H7 (cell line): Measurements from ENCODE around the gene PKP1. TPM values are rescaled to one million over a fixed set of nuclear protein-coding genes. Genes with fewer than 3 reads are reported as not detected.
A peak's percentile ranks its signal among the peaks of the same experiment; 100 is the strongest.
"Not testable (repeated sequence)": the region's sequence is repeated elsewhere in the genome, so short reads cannot be mapped to it uniquely, and the experiment has no call there.

Source experiments
- DNase-seq: peaks from one replicate; pipeline ENCODE4 v3.0.0; 2012
- H3K27me3 ChIP-seq: 2 replicates; pipeline ENCODE4 v1.6.0; 2011; ENCODE audit warnings: mild to moderate bottlenecking, low read length; ENCODE audit not compliant: control insufficient read depth, insufficient read depth
- H3K36me3 ChIP-seq: replicated peaks from 2 replicates; pipeline ENCODE4 v1.5.1; 2011; ENCODE audit warnings: low read length; ENCODE audit not compliant: control insufficient read depth, insufficient read depth
- H3K4me3 ChIP-seq: 2 replicates; pipeline ENCODE4 v1.5.1; 2011; ENCODE audit warnings: low read depth, mild to moderate bottlenecking, control low read depth, low read length, moderate library complexity; ENCODE audit not compliant: insufficient read depth
- total RNA-seq: library from RNA; depleted of rRNA; stranded (reverse); fragments of >200 nt; shearing (Covaris generic); gene quantifications from 2 replicates; pipeline ENCODE4 v1.2.3, GENCODE V29; 2014; rRNA removed

The PKP1 gene
- not detected in 2 replicates for total RNA-seq

GRCh38 chr1:201282931-201283829 is at the start of gene PKP1:
TSS of gene PKP1 (plus strand) at chr1:201283506. CDS start at chr1:201283703, 197 bp downstream.
- Histone ChIP-seq H3K36me3 (no peaks in the 10 kb centered on the region), H3K27me3 (peaks cover 25% of the 10 kb centered on the region), H3K4me3 (peak within 1 kb of the TSS; percentile 22; the same call in 1 of the 2 replicates)
- DNase-seq, result peak; percentile 80

GRCh38 chr1:201239646-201240045 is 43.7 kb upstream of the PKP1 start:
- not testable (repeated sequence) for H3K4me3 ChIP-seq, DNase-seq, H3K27me3 ChIP-seq, H3K36me3 ChIP-seq

GRCh38 chr1:201240171-201240570 is 43.1 kb upstream of the PKP1 start:
- Histone ChIP-seq H3K27me3 (no peaks in the 10 kb centered on the region), H3K36me3 (no peaks in the 10 kb centered on the region), H3K4me3 (no peak overlapping the region)
- no peak for DNase-seq

- DNase-seq, result no peak
- Histone ChIP-seq H3K27me3 (no peaks in the 10 kb centered on the region), H3K36me3 (no peaks in the 10 kb centered on the region), H3K4me3 (no peak overlapping the region)
Observed at GRCh38 chr1:201241736-201242135, 41.6 kb upstream of the PKP1 start.

- Histone ChIP-seq H3K36me3 (no peaks in the 10 kb centered on the region), H3K4me3 (no peak overlapping the region), H3K27me3 (no peaks in the 10 kb centered on the region)
- no peak for DNase-seq
Observed at GRCh38 chr1:201245082-201245481, 38.2 kb upstream of the PKP1 start.

- no peaks in the 10 kb centered on the region for H3K27me3 ChIP-seq
- peak; percentile 13 for DNase-seq
- H3K4me3 ChIP-seq, result no peak overlapping the region
- no peaks in the 10 kb centered on the region for H3K36me3 ChIP-seq
Observed at GRCh38 chr1:201248721-201249559, 34.4 kb upstream of the PKP1 start.

- Histone ChIP-seq H3K36me3 (no peaks in the 10 kb centered on the region), H3K4me3 (no peak overlapping the region), H3K27me3 (no peaks in the 10 kb centered on the region)
- DNase-seq, result peak; percentile 26
Observed at GRCh38 chr1:201250326-201251011, 32.8 kb upstream of the PKP1 start.

GRCh38 chr1:201251411-201251810 is 31.9 kb upstream of the PKP1 start:
- H3K36me3 ChIP-seq, result no peaks in the 10 kb centered on the region
- DNase-seq, result peak; percentile 13
- no peaks in the 10 kb centered on the region for H3K27me3 ChIP-seq
- H3K4me3 ChIP-seq, result no peak overlapping the region

GRCh38 chr1:201251851-201252430 is 31.4 kb upstream of the PKP1 start:
- peak; percentile 27 for DNase-seq
- no peaks in the 10 kb centered on the region for H3K27me3 ChIP-seq
- no peak overlapping the region for H3K4me3 ChIP-seq
- no peaks in the 10 kb centered on the region for H3K36me3 ChIP-seq

- Histone ChIP-seq H3K4me3 (no peak overlapping the region), H3K36me3 (no peaks in the 10 kb centered on the region), H3K27me3 (no peaks in the 10 kb centered on the region)
- no peak for DNase-seq
Observed at GRCh38 chr1:201252944-201253371, 30.3 kb upstream of the PKP1 start.

GRCh38 chr1:201253411-201253810 is 29.9 kb upstream of the PKP1 start:
- H3K4me3 ChIP-seq, result no peak overlapping the region
- no peak for DNase-seq
- H3K27me3 ChIP-seq, result no peaks in the 10 kb centered on the region
- no peaks in the 10 kb centered on the region for H3K36me3 ChIP-seq

- Histone ChIP-seq H3K4me3 (no peak overlapping the region), H3K27me3 (peaks cover 1% of the 10 kb centered on the region; the same call in 1 of the 2 replicates), H3K36me3 (no peaks in the 10 kb centered on the region)
- DNase-seq, result peak; percentile 36
Observed at GRCh38 chr1:201253906-201254624, 29.2 kb upstream of the PKP1 start.

GRCh38 chr1:201254625-201255478 is 28.5 kb upstream of the PKP1 start:
- H3K27me3 ChIP-seq, result peaks cover 1% of the 10 kb centered on the region; the same call in 1 of the 2 replicates
- no peak overlapping the region for H3K4me3 ChIP-seq
- H3K36me3 ChIP-seq, result no peaks in the 10 kb centered on the region
- peak; percentile 98 for DNase-seq
